Hematopoietic multipotent progenitor cell treated with erythropoietin and hydrocortisone succinate and interleukin-3 and kit ligand, for 15 days (in vitro differentiated cells): ENCODE results near the gene BOD1L2.

Source experiments
- DNase-seq: peaks from one replicate; pipeline ENCODE4 v3.0.0-alpha.2; 2015; ENCODE audit warnings: low spot score

The BOD1L2 gene

DNA sequence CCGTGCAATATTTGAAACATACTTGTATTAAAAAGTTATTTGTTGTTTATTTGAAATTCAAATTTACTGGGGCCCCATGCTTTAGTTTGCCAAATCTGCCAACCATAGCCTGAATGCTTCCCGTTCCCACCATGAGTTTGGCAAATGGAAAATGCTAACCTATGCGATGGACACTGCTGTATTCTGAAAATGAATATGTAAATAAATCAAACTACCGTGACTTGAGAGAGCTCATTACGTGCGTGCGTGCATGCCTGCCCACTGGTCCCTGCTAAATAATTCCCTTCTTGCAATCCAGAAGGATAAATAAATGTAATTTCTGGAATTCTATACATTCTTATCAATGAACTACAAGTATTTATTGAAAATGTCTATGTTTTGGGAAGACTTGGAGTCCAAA, 3.2 kb downstream of the BOD1L2 start:
- DNase-seq: no peak

DNA sequence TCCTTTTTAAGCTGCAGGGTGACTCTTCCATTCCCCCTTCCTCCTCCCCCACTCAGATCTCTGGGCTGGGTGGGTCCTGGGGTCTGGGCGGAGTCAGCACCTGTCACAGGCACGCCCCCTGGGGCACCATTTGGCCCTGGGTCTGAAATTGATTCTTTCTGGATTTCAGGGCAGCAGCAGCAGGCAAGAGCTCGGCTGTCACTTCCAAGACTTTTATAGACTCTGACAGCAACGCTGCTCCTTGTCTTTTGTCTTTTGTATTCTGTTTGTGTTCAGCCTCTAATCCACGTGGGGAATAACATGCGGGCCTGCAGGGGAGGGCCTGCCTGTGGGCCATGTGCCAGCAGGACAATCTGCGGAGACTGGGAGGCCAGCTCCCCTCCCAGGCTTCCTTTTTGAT, 3.9 kb downstream of the BOD1L2 start:
- no peak for DNase-seq

DNA sequence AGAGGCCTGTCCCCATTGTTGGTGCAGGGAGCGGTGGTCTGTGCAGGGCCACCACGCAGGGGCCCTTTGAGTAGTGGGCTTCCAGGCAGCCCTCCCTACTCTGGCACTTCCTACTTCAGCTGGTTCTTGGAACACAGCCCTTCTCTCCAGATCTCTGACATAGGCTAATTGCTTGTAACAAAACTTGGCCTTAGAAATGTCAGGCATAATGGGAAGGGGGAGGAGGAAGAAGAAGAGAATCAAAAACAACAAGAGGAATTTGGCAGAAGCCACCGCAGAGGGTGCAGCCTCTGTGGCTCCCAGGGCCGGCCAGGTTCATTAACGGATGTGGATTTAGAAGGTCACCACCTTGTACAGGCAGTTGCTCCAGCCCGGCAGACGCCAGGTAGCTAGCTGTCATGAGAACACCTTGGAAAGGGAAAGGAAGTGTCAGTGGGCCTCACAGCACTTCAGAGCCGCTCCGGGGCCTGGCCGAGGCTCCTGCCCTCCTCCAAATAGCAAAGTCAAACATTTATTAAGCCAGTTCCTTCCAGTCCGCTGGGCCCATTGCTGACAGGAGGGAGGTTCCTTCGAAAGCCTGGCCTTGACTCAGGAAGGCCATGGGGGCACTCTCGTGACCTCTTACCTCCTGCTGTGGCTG, 7.4 kb downstream of the BOD1L2 start:
- DNase-seq: no peak

DNA sequence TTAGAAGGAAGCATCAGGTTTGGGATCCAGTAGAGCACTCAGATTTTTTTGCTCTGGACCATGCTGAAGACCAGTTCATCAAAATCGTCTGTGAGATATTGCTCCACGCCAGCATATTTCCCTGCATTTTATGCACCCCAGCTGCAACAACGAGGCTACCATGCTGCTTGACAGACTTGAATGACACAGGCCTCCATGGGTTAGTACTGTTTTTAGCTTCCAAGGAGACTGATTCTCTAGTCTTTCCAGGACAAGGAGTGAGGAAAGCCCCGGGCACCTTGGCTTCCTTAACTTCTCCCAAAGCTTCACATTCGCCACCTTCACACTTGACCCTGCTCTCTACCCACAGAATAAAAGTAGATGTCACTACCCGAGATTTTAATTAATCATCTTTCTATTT, 17.5 kb downstream of the BOD1L2 start:
- DNase-seq: no peak

DNA sequence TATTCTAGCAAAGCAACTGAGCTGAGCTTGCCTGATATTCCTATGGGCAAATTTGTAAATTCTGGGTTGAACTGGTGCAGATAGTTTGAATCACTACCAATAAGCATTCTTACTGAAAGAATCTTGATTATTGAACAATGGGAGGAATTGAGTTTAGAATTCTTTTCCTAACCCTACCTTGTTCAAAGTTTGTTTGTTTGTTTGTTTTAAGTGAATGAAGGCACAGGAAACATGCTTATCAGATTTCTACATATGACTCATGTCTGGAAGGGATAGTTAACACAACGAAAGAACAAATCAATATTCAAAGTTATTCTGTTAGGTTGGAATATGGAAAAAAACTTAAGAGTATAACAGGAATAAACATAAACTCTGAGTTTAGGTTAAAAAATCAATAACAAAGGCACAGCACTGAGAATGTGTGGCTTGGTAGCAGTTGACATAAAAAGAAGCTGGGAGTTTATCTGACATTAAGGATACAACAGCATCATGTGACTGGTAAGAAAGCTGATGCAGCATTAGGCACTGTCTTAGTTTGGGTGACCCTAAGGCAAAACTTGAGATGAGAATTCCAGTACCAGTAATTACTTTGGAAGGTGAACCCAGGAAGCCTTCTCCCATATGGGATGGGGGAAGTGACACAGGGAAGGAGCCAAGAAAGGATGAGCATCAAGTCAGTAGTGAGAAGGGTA, 20.9 kb downstream of the BOD1L2 start:
- DNase-seq: no peak

DNA sequence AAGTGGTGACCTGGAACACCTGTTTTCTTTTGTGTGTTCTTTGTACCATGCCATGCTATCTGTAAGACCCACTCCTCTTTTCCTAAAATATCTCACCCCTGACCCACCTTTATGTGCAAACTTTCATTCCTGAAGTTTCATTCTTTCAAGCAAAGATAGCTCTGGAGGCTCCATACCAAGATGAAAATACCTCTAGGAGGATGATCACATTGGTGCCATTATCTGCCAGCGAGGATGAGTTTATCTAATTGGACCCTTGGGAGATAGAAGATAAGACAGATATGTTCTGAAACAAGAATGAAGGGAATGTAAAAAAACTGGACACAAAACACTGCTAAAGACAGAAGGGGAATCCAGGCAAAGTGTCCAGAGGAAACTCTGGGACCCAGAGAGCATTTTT, 24.1 kb downstream of the BOD1L2 start:
- DNase-seq: no peak

DNA sequence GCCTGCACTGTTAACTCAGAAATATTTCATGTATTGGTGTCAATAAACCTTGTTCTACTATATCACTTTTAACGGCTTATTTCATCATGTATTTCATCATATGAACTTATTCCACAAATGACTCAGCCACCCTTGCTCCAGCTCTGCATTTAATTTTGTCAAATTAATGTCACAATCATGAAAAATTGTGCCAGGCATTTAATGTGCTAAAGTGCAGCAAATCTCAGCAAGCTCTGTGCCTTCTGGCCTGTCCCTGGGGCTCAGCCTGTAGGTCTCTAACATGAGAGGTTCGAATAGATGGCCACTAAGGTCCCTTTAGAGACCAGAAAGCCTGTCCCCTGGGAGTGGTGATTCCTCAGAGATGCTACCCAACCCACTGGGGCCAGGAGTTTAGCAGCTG, 28.6 kb downstream of the BOD1L2 start:
- DNase-seq: no peak

DNA sequence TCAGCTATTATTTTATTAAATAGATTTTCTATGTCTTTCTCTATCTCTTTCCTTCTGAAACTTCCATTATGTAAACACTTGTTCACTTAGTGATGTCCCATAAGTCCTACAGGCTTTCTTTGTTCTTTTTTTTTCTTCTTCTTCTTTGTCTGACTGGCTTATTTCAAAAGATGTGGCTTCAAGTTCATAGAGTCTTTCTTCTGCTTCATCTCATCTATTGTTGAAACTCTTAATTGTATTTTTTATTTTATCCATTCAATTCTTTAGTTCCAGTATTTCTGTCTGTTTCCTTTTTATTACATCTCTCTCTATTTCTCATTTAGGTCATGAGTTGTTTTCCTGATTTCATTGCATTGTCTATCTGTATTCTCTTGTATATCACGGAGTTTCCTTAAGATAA, 38.5 kb downstream of the BOD1L2 start:
- DNase-seq: no peak

DNA sequence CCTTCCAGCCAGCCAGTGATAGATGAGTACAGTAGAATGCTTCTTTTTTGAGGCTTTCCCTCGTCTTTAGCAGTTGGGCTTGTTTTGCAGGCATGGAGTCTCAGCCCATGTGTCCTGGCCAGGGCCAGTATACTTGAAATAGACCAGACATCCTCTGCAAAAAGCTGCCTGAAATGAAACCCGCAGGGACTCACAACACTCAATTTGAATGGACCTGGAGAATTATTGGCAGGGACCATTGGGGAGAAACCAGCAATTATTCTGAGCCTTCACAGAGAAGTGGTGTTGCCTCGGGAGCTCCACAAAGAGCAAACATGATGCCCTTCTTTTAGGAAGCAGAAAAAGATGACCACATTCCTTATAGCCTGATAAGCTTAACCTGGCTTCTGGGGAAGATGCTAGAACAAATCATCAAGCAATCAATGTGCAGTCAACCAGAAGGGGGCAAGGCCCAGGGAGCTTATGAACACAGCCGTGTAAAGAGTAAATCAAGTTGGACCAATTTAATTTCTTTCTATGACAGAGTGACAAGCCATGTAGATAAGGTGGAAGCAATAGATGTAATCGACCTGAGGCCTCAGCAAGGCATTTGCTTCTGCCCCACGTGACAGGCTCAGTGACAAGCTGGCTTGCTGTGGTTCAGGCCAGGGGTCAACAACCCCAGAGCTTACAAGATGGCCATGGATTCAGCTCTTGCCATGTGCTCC, 42.1 kb downstream of the BOD1L2 start:
- no peak for DNase-seq

DNA sequence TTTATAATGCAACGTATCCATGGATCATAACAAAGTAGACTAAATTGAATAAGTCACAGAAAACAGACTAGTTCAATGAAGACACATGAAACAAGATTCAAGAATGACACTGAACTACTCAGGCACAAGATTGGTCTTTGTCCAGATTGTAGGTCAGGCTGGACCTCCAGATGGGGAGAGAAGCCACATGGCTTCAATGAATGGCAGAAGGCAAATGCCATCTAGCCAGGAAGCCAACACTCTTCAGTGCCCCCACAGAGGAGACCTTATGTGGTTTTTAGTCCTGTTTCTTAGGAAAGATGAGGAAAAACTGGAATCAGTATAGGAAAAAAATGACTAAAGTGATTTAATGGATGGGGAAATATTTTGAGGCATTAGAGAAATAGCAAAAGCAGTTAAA, 43.1 kb downstream of the BOD1L2 start:
- DNase-seq: no peak

DNA sequence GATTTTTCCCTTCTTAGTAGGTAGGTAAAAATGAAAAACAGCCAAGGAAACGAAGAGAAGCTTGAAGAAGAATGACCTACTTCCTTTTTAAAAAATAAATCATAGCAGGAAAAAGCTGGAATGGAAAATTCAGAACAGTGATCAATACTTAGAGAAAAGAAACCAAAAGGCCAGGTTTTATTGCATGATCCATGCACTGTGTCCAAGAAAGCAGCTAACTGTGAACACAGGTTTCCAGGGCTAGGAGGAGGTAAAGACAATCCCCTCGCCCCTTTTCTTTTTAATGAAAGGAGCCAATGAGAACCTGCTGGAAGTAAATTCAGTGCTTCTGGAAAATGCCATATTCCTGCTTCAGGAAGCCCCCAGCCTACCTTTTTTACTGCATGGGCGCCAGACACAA, 47.2 kb downstream of the BOD1L2 start:
- no peak for DNase-seq

DNA sequence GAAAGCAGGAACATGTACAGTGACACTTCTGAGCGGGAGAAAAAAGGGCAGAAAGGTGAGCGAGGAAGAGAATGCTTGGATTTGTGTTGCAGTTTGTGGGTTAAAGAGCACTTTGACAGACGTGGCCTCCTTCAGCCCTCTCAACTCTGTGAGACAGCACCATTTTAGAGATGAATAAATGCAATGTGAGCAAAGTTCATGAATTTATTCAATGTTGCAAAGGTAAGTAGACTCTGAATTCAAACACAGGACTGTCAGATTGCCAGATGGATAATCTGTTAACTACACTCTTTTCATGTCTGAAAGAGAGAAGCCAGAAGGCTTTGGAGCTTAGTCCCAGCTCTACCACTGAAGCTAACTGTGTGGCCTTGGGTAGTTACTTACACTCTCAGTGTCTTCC, 47.7 kb downstream of the BOD1L2 start:
- no peak for DNase-seq

DNA sequence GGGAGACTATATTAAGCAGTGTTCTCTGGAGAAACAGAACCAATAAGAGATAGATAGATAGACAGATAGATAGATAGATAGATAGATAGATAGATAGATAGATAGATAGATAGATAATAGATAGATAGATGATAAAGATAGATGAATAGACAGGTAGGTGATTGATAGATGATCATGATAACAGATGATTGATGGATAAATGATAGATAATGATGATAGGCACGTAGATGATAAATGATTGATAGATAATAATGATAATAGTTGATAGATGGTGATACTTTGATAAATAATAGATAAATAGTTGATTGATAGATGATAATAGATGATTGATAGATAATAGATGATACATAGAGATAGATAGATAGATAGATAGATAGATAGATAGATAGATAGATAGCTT, 48.5 kb downstream of the BOD1L2 start:
- no peak for DNase-seq

DNA sequence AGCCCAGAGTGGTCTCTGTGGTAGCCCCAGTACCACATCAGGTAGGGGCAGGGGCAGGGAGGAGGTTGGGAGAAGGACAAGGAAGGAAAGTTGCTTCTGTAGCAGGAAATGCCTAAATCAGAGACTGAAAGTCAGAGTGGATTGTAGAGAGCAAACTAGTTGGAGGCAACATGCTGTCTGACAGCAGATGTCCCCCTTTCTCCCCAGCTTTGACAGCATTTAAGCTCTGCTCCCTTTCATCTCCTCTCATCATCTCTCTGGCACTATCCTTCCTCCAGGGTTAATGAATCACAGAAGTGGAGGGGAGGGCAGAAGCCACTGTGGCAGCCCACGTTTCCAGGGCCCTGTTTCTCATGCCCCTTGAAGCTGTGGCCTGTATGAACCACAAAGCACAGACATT, 50.4 kb downstream of the BOD1L2 start:
- no peak for DNase-seq

DNA sequence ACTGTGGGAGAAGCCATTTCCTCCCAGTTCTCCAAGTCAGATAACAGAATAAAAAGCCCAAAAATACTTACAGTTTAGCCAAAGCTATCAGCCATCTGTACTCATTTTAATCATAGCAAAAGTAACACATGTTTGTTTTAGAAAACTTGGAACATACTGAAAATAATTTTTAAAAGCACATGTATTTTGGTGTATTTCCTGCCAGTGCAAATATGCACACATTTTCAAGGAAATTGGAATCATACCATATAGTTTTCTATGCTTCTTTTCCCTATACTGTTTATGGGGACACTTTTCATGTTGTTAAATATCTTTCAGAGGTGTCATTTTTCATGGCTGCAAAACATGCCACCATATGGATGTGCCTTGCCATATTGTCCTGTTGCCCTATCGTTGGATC, 51.2 kb downstream of the BOD1L2 start:
- no peak for DNase-seq
